ENCODE data around the gene CDC42BPA.

Gene CDC42BPA

GRCh38 chr1:226984521-226985238, 333.6 kb downstream of the CDC42BPA start:
- TF ChIP-seq TSHZ2 (CRISPR knock-in tag; IDR thresholded peaks at IDR 0.05) = no peak
- no peak for TF ChIP-seq TCF4 (CRISPR knock-in tag; IDR thresholded peaks at IDR 0.05; ENCODE audit: borderline replicate concordance)
- TF ChIP-seq GLIS3 (CRISPR knock-in tag; IDR thresholded peaks at IDR 0.05) = no peak
- no peak for TF ChIP-seq ZNF70 (CRISPR knock-in tag; IDR thresholded peaks at IDR 0.05)
- no peak for TF ChIP-seq ZFP3 (CRISPR knock-in tag; IDR thresholded peaks at IDR 0.05)
- peak; percentile 2; the same call in 2 of the 3 replicates for ATAC-seq

GRCh38 chr1:226983992-226984364, 334.3 kb downstream of the CDC42BPA start:
- TF ChIP-seq BACH2 (CRISPR knock-in tag; IDR thresholded peaks at IDR 0.05; ENCODE audit: borderline replicate concordance) = no peak
- no peak for TF ChIP-seq ZNF8 (CRISPR knock-in tag; IDR thresholded peaks at IDR 0.05)
- no peak for TF ChIP-seq TCF4 (CRISPR knock-in tag; IDR thresholded peaks at IDR 0.05; ENCODE audit: borderline replicate concordance)
- no peak for TF ChIP-seq TOX (CRISPR knock-in tag; IDR thresholded peaks at IDR 0.05; ENCODE audit: borderline replicate concordance)
- TF ChIP-seq POU6F1 (CRISPR knock-in tag; IDR thresholded peaks at IDR 0.05; ENCODE audit: borderline replicate concordance, low read depth) = no peak
- TF ChIP-seq CREB5 (CRISPR knock-in tag; IDR thresholded peaks at IDR 0.05; ENCODE audit: low read depth) = no peak
- ATAC-seq = peak; percentile 1; the same call in 2 of the 3 replicates

GRCh38 chr1:226983247-226983991, 334.9 kb downstream of the CDC42BPA start:
- ATAC-seq = no peak; the same call in 2 of the 3 replicates
- no peak for TF ChIP-seq SNAI2 (CRISPR knock-in tag; IDR thresholded peaks at IDR 0.05)

GRCh38 chr1:226982451-226983177, 335.7 kb downstream of the CDC42BPA start:
- ATAC-seq = no peak
- TF ChIP-seq PATZ1 (CRISPR knock-in tag; IDR thresholded peaks at IDR 0.05; ENCODE audit: borderline replicate concordance) = no peak
- no peak for TF ChIP-seq ZFP30 (CRISPR knock-in tag; IDR thresholded peaks at IDR 0.05)
- TF ChIP-seq ZNF8 (CRISPR knock-in tag; IDR thresholded peaks at IDR 0.05) = no peak
- TF ChIP-seq CSDC2 (CRISPR knock-in tag; IDR thresholded peaks at IDR 0.05) = no peak
- no peak for TF ChIP-seq BACH2 (CRISPR knock-in tag; IDR thresholded peaks at IDR 0.05; ENCODE audit: borderline replicate concordance)
- no peak for TF ChIP-seq TOX (CRISPR knock-in tag; IDR thresholded peaks at IDR 0.05; ENCODE audit: borderline replicate concordance)
- no peak for TF ChIP-seq ZC3H10 (CRISPR knock-in tag; IDR thresholded peaks at IDR 0.05)

- ATAC-seq = no peak
- no peak for TF ChIP-seq ISL1 (CRISPR knock-in tag; IDR thresholded peaks at IDR 0.05)
- no peak for TF ChIP-seq GLIS3 (CRISPR knock-in tag; IDR thresholded peaks at IDR 0.05)
- TF ChIP-seq ZNF70 (CRISPR knock-in tag; IDR thresholded peaks at IDR 0.05) = no peak
- no peak for TF ChIP-seq POU6F1 (CRISPR knock-in tag; IDR thresholded peaks at IDR 0.05; ENCODE audit: borderline replicate concordance, low read depth)
- no peak for TF ChIP-seq BACH2 (CRISPR knock-in tag; IDR thresholded peaks at IDR 0.05; ENCODE audit: borderline replicate concordance)
- TF ChIP-seq CSDC2 (CRISPR knock-in tag; IDR thresholded peaks at IDR 0.05) = no peak
- TF ChIP-seq ARNTL (CRISPR knock-in tag; IDR thresholded peaks at IDR 0.05; ENCODE audit: borderline replicate concordance, low read depth) = no peak
- TF ChIP-seq ZFP3 (CRISPR knock-in tag; IDR thresholded peaks at IDR 0.05) = no peak
- TF ChIP-seq ZFP30 (CRISPR knock-in tag; IDR thresholded peaks at IDR 0.05) = no peak
Observed at GRCh38 chr1:226981838-226982237, 336.5 kb downstream of the CDC42BPA start.
